Measurements from ENCODE around the gene FBXL3.

GRCh38 chr13:77014906-77015685 is 11.9 kb downstream of the FBXL3 start:
- TF ChIP-seq TAF1 (conservative IDR thresholded peaks at IDR 0.05) (no peak), SP1 (IDR thresholded peaks at IDR 0.05) (no peak), CTCF (IDR thresholded peaks at IDR 0.05; ENCODE audit: low read depth, low read length, missing input control) (no peak), GABPA (IDR thresholded peaks at IDR 0.05 in 1 of 2, conservative IDR thresholded peaks at IDR 0.05 in 1 of 2) (no peak), MAX (IDR thresholded peaks at IDR 0.05) (no peak), HNF4A (conservative IDR thresholded peaks at IDR 0.05) (no peak), RAD21 (IDR thresholded peaks at IDR 0.05) (no peak), FOXA1 (IDR thresholded peaks at IDR 0.05) (no peak), ZBTB33 (IDR thresholded peaks at IDR 0.05) (no peak), JUND (IDR thresholded peaks at IDR 0.05) (no peak), REST (IDR thresholded peaks at IDR 0.05) (no peak), EGR1 (IDR thresholded peaks at IDR 0.05; ENCODE audit: low read depth in 2 of 2) (no peak), NR2F2 (IDR thresholded peaks at IDR 0.05) (no peak), YY1 (IDR thresholded peaks at IDR 0.05) (no peak)

All from liver (tissue), 3 donors.